Ramos (cell line): ENCODE results near the gene GDF7.

Experiments
- in situ Hi-C: fragments of 300-500 bp; cut with MboI; formaldehyde crosslinking; loops from one replicate; pipeline ENCODE4 v1.14.3; 2022; ENCODE audit warnings: low sequenced_read_pairs; ENCODE audit not compliant: unreplicated experiment

The GDF7 gene

DNA sequence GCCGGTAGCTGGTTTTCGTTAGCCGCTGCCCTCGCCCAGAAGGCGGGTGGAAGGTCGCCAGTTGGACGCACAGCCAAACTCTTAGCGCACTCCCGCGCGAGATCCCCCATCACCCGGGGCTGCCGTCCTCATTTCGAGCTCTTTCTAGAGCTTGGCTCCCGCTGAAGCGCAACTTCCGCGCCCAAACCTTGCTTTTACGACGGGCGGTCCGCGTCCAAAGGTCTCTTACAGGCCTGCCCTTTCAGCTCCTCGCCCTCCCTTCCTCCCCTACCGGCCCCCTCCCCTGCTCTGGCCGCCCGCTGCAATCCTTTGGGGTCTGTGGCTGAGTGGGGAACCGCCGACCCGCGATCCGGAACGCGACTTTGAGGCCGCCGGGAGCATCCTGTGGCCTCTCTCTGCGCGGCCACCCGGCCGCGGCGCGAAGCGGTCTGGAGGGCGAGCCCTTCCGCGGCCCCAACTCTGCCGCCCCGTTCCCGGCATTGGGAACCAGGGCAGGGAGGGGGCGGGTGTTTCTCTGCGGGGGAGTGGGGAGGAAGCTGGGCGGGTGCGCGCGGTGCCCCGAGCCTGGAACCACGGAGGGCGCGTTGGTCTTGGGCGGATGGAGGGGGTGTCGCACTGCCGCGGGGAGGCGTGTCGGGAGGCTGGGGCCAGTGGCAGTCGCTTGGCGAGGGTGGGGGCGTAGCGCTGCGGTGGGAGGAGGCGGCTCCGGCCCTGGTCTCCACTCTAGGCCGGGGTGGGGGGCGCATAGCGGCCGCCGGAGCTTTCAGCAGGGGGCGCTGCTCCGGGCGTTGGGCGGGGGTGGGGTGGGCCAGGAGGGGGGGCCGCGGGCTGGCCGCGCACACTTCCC lies at the start of gene GDF7:
Gene GDF7, plus strand, starts transcription at position 841 of the 847 bp plus-strand sequence. CDS start 96 bp downstream, outside the sequence.
- in situ Hi-C loops, result no loop called here

DNA sequence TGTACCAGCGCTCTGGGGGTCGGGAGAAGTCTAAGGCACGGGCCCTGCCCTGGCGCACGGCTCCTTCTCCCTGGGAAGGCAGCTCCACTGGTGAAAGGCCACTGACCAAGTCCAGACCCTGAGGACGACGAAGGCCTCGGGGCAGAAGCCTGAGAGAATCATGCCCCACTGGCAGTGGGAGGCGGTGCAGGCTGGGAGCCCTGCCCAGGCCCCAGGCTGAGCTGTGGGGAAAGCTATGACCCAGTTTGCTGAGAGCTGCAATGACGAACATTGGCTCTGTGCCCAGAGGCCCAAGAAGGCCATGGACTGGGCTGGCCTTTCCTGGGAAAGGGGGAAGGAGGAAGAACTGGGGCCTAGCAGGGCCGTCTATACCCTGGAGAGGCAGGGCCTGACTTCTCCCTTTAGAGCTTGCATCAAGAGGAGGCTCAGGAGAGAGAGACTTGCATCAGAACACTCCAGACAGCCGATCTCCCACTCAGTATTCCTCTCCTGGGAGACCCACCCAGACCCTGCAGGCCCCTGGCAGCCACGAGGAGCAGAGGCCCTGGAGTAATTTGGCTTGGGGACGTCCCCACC lies 49.0 kb upstream of the GDF7 start:
- in situ Hi-C loops, result no loop called here

DNA sequence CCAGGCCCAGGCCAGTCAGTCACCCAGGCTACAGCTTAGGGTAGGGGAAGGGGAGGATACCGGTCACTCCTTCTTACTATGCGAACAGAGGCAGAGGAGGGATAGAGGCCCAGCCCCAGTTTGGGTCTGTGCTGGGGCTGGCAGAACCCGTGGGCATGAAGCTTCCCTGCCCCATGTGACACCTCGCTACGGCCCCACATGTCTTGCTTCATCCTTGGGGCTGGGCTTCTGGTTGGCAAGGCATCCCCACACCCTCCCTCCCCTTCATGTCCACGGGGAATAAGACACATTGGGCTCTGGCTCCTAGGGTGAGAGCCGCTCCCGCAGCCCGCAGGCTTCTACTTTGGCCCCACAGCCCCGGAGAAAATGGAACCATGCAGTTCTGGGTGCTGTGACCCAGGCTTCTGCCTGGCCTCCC lies 48.5 kb upstream of the GDF7 start:
- in situ Hi-C loops, result no loop called here

GRCh38 chr2:20618886-20619521 lies 47.9 kb upstream of the GDF7 start:
- in situ Hi-C loops, result no loop called here

GRCh38 chr2:20619624-20620024 lies 47.3 kb upstream of the GDF7 start:
- in situ Hi-C loops, result no loop called here

GRCh38 chr2:20620271-20620681 lies 46.7 kb upstream of the GDF7 start:
- in situ Hi-C loops, result no loop called here

DNA sequence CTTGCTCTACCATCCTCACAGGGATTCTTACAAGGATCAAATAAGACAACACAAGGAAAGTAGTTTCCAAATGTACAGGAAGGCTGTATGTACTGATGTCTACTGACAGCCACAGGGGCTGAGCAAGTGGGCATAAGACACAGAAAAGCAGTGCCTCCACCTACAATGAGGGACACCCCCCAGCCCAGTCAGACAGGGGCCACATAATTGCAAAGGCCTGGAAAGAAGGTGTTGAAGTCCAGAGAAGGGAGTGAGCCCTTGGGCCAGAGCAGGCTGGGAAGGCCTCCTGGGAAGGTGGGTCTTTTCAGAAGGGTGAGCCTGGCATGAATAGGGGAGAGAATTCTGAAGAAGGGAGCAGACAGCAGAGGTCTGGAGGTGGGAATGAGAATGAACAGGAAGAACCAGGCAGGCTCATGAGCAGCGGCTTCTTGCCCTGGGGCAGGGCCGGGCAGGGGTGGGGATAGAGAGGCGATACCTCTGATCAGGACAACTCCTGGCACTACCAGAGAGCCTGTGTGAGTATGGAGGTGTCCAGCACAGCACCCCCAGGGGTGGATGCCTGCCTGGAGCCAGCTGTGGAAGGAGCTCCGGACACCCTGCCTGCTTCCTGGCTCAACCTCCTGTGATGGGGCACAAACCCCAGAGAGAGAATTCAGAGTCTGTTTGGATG lies 46.1 kb upstream of the GDF7 start:
- in situ Hi-C loops, result no loop called here

DNA sequence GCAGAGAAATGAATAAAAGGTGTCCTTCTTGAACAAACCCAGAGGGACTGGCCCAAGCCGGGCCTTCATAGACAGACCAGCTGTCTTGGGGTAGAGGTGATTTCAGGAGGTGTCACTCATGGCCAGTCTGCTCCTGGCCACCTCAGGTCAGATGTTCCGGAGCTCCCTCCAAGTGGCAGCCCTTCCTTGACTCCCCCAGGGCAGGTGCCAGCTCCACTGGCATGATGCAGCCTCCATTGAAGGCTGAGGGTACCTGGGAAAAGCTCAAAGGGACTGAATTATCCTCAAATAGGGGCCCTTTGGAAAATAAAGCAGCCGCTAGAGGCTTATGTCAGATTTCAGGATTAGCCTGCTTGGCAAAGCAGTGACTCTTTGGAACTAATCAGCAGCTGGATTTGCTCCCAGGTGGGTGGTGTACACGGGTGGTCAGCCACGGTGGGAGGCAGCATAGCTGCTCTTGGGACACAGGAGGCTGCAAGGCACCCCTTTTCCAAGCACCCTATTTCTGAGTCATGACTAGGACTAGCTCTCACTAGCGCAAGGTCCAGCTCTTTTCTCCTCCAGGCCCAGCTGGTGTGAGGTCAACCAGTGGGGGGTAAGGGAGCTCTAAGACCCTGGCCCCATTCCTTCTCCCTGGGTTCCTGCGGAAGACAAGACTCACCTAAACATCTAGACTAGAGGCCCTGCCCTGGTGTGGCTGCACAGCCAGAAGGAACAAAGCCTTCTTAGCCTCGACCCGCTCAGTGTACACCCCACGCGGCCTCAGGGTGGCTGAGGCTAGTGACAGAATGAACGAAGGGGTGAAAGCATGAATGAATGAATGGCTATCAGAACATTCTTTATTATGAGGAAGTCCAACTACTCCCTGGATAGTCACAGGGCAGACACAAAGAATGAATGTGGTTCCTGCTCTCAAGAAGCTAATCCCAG lies 45.3 kb upstream of the GDF7 start:
- in situ Hi-C loops, result no loop called here

DNA sequence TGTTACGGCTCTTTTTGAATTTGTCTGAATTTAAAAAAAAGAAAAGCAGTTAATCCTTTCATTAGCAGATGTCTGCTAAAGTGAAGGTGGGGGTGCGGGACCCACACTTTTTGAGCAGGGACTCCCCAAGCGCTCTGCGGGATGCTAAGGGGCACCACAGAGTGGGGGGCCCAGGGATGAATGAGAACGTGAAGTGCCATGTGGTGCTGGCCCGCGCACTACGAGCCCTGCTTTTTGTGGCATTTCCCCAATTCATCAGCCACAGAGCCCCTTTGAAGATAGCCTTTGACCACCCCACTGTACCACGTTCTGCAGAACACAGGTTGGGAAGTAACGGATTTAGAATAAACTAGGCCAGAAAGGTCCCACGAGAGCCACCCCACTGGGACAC lies 44.7 kb upstream of the GDF7 start:
- in situ Hi-C loops, result no loop called here

- in situ Hi-C loops, result no loop called here
These were observed 44.2 kb upstream of the GDF7 start for GRCh38 chr2:20622731-20623130.

DNA sequence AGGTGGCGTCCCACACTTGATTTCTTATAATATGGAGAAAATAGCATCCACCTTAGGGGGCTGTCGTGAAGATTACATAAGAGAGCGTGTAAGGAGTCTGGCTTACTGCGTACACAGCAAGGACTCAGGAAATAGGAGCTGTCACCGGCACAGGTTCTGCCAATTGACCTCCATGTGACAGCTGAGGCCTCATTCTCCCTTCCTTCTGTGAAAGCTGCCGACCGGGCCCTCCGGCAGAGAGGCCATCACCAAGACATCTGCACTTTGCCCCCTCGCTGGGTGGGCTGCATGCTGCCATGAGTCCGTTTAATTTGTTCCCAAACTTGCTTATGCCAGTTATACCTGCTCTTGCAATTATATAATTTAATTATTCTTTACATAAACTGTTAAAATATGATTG lies 43.7 kb upstream of the GDF7 start:
- in situ Hi-C loops, result no loop called here

DNA sequence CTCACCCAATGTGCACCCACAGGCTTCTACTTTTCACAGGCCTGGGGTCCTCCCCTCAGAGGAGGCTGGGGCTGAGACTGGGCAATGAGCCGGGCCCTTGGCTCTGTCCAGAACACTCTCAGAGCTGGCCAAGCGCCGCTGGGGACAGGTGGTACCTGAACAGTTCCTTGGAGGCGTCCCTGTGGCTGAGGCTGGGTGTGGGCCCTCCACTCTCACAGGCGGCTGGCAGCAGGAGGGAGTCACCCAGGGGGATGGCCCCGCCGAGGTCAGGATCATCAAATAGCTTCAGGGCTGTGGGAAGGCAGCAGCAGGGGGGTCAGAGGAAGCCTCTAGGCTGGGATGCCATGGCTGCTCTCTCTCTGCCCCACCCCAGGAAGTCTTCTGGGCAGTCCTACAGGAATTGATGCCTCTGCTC lies 43.2 kb upstream of the GDF7 start:
- in situ Hi-C loops, result no loop called here

- in situ Hi-C loops, result no loop called here
These were observed 42.6 kb upstream of the GDF7 start for GRCh38 chr2:20624156-20624883.

- in situ Hi-C loops, result loop anchor here (25.0 kb wide), 1 partner anchor 388 kb away; the partner anchor contains the start of gene SDC1
These were observed 42.0 kb upstream of the GDF7 start for GRCh38 chr2:20624884-20625485.

- in situ Hi-C loops, result loop anchor here (25.0 kb wide), 1 partner anchor 388 kb away; the partner anchor contains the start of gene SDC1
These were observed 41.2 kb upstream of the GDF7 start for GRCh38 chr2:20625491-20626391.

DNA sequence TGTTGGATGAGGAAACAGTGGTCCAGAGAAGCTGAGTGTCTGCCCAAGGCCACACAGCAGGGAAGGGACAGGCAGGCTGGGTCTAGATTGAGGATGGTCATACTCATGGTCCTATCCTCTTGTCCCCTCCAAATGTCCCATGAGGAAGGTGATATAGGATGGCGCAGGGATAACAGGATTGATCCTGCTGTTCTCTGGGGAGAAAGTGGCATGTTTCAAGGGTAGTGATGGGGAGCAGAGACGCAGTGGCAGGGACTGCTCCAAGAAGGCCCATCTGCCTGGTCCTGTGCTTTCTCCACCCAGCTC lies 40.6 kb upstream of the GDF7 start:
- in situ Hi-C loops, result loop anchor here (25.0 kb wide), 1 partner anchor 389 kb away; the partner anchor contains the start of gene SDC1

GRCh38 chr2:20626698-20627513 lies 40.0 kb upstream of the GDF7 start:
- in situ Hi-C loops, result loop anchor here (25.0 kb wide), 1 partner anchor 390 kb away; the partner anchor contains the start of gene SDC1
